ENCODE measurements around the gene TST.
A peak's percentile ranks its signal among the peaks of the same experiment; 100 is the strongest.
"Not testable (repeated sequence)": the region's sequence is repeated elsewhere in the genome, so short reads cannot be mapped to it uniquely, and the experiment has no call there.

TST gene

GRCh38 chr22:37012262-37012904 lies 6.9 kb downstream of the TST start:
- DNase-seq = no peak

- DNase-seq = no peak
Measured at GRCh38 chr22:37011472-37011871, 7.8 kb downstream of the TST start.

- no peak for DNase-seq
Measured at GRCh38 chr22:37010976-37011375, 8.3 kb downstream of the TST start.

- DNase-seq = no peak
Measured at GRCh38 chr22:37010174-37010573, 9.1 kb downstream of the TST start.

GRCh38 chr22:37009490-37009889 lies 9.8 kb downstream of the TST start:
- no peak for DNase-seq

- DNase-seq = no peak
Measured at GRCh38 chr22:37008365-37008764, 10.9 kb downstream of the TST start.

- no peak for DNase-seq
Measured at GRCh38 chr22:37007651-37008050, 11.6 kb downstream of the TST start.

GRCh38 chr22:37002633-37003032 lies 16.6 kb downstream of the TST start:
- no peak for DNase-seq

- DNase-seq = no peak
Measured at GRCh38 chr22:37001826-37002225, 17.4 kb downstream of the TST start.

GRCh38 chr22:37000676-37001534 lies 18.3 kb downstream of the TST start:
- no peak for DNase-seq

- no peak for DNase-seq
Measured at GRCh38 chr22:36999463-36999862, 19.8 kb downstream of the TST start.

GRCh38 chr22:36998620-36999351 lies 20.5 kb downstream of the TST start:
- no peak for DNase-seq

- no peak for DNase-seq
Measured at GRCh38 chr22:36997746-36998145, 21.5 kb downstream of the TST start.

GRCh38 chr22:36991206-36991605 lies 28.0 kb downstream of the TST start:
- DNase-seq = no peak

- DNase-seq = no peak
Measured at GRCh38 chr22:36990457-36990856, 28.8 kb downstream of the TST start.

GRCh38 chr22:36989012-36989411 lies 30.2 kb downstream of the TST start:
- DNase-seq = not testable (repeated sequence)

GRCh38 chr22:36988075-36988832 lies 31.0 kb downstream of the TST start:
- no peak for DNase-seq

- peak; percentile 63 to 72 for DNase-seq
Measured at GRCh38 chr22:36986242-36986821, 32.9 kb downstream of the TST start.

GRCh38 chr22:36985211-36985889 lies 33.9 kb downstream of the TST start:
- no peak for DNase-seq

GRCh38 chr22:36982136-36982535 lies 37.1 kb downstream of the TST start:
- DNase-seq = no peak

- no peak for DNase-seq
Measured at GRCh38 chr22:36981247-36981775, 37.9 kb downstream of the TST start.
